Lower leg skin (tissue), 4 donors: Measurements from ENCODE around the gene PF4V1. TPM values are rescaled to one million over a fixed set of nuclear protein-coding genes. Genes with fewer than 3 reads are reported as not detected.

Experiments
- DNase-seq, 2 donors: peaks; one replicate each; pipeline ENCODE4 v3.0.0-alpha.2; 2019; ENCODE audit warnings: low spot score in 2 of 2
- H3K4me3 ChIP-seq: fragments of 200-600 bp; sonication (generic); 2 replicates; pipeline ENCODE4 v1.5.1; 2017; ENCODE audit warnings: mild to moderate bottlenecking, low read depth; ENCODE audit not compliant: poor library complexity, severe bottlenecking
- CTCF ChIP-seq, 3 donors: fragments of 450-650 bp; IDR thresholded peaks; one replicate each; pipeline ENCODE4 v1.5.1; 2016; ENCODE audit warnings: antibody characterized with exemption in 3 of 3, mild to moderate bottlenecking in 3 of 3, moderate library complexity in 2 of 3
- POLR2A ChIP-seq, 2 donors: fragments of 450-650 bp; IDR thresholded peaks; one replicate each; pipeline ENCODE4 v1.6.1; 2016 to 2017; ENCODE audit warnings: antibody characterized with exemption in 2 of 2, mild to moderate bottlenecking in 1 of 2, moderate library complexity in 1 of 2
- WGBS, 2 donors: methylation state at CpG; one replicate each; pipeline ENCODE4 v1.1.5; 2018; 5-methylcytosine and 5-hydroxymethylcytosine counted together
- intact Hi-C: fragments of 100-400 bp; cut with DNase I; formaldehyde crosslinking; loops from one replicate; pipeline ENCODE4 v1.15.0; 2023; ENCODE audit warnings: low total_unique reads
- total RNA-seq, 4 donors: library from RNA; depleted of rRNA; stranded (reverse); fragments of >200 nt; gene quantifications; one replicate each; pipeline ENCODE4 v1.1.0, GENCODE V29; 2016

Gene PF4V1
- total RNA-seq, 4 donors from 2014 or later, result not detected

DNA sequence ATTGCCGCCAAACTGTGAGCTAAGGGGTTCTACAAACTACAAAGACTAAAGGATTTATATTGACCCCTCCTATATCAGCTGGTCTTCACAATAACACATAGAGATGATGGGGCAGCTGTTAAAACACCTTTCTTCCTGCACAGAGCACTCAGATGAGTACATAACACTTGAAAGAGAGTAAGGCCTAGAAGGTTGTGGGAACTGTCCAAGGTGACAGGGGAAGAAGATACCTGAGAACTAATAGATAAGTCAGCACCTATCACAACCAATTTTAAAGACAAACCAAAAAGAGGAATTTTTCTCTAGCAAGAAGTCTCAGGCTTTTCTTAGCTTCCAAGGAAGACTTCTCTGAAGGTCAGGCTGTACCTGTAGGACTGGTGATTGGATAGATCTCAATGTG, 35.8 kb upstream of the PF4V1 start:
- no peak for DNase-seq
- WGBS, 2 donors, result 76 to 80% methylated on average over 1 of the region's 1 CpG
- TF ChIP-seq POLR2A (IDR thresholded peaks at IDR 0.05) (no peak), CTCF (IDR thresholded peaks at IDR 0.05) (no peak)
- intact Hi-C loops, result no loop called here
- H3K4me3 ChIP-seq, result no peak overlapping the region

DNA sequence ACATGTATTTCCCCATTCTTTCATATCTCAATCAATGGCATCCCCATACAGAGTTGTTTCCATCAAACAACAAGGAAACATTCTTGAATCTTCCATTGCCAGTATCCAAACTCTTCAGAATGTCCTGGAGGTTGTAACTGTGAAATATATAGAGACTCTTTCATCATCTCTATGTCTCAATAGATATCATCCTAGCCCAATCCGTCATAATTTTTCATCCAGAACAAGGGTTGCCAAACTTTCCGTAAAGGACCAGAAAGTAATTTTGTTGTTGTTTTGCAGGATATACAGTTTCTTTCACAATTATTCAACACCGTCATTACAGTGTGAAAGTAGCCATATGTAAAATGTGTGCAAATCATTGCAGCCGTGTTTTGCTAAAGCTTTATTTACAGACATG, 31.8 kb upstream of the PF4V1 start:
- no peak overlapping the region for H3K4me3 ChIP-seq
- DNase-seq, result no peak

GRCh38 chr4:73822389-73822788, 30.7 kb upstream of the PF4V1 start:
- intact Hi-C loops, result no loop called here
- DNase-seq, result no peak
- WGBS, 2 donors, result 84 to 86% methylated on average over 3 of the region's 3 CpGs
- no peak for TF ChIP-seq CTCF (IDR thresholded peaks at IDR 0.05)
- no peak for TF ChIP-seq POLR2A (IDR thresholded peaks at IDR 0.05)
- H3K4me3 ChIP-seq, result no peak overlapping the region

More for the DNA sequence above, 31.8 kb upstream of the PF4V1 start:
- intact Hi-C loops, result no loop called here
- no peak for TF ChIP-seq CTCF (IDR thresholded peaks at IDR 0.05)
- TF ChIP-seq POLR2A (IDR thresholded peaks at IDR 0.05), result no peak
- 87 to 92% methylated on average over 4 of the region's 4 CpGs for WGBS, 2 donors

GRCh38 chr4:73822812-73823504, 30.1 kb upstream of the PF4V1 start:
- no peak overlapping the region for H3K4me3 ChIP-seq
- TF ChIP-seq CTCF (IDR thresholded peaks at IDR 0.05) (no peak), POLR2A (IDR thresholded peaks at IDR 0.05) (no peak)
- DNase-seq, result no peak
- intact Hi-C loops, result no loop called here

DNA sequence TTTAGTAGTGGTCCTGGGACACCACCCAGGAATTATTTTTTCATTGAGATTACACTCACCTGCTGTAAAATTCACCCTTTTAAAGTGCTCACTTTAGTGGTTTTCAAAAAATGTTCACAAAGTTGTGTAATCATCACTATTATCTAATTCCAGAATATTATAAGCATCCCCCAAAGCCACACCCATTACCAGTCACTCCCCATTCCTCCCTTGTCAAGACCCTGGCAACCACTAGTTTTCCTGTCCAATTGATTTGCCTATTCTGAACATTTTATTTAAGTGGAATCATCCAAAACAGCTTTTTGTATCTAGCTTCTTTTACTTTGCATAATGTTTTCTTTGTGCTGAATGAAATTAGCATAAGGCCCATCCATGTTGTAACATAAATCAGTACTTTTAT, 29.3 kb upstream of the PF4V1 start:
- no peak for DNase-seq
- no peak overlapping the region for H3K4me3 ChIP-seq
- no peak for TF ChIP-seq POLR2A (IDR thresholded peaks at IDR 0.05)
- intact Hi-C loops, result no loop called here

- TF ChIP-seq POLR2A (IDR thresholded peaks at IDR 0.05), result no peak
- no peak for TF ChIP-seq CTCF (IDR thresholded peaks at IDR 0.05)
- no peak for DNase-seq
- intact Hi-C loops, result no loop called here
- H3K4me3 ChIP-seq, result no peak overlapping the region
- WGBS, 2 donors, result 46 to 62% methylated on average over 3 of the region's 3 CpGs
Measured at GRCh38 chr4:73828956-73829355, 24.1 kb upstream of the PF4V1 start.
